GM12878 (cell line): ENCODE data around the gene SOS1.

ENCODE experiments used
- EZH2 ChIP-seq: IDR thresholded peaks from 2 replicates; pipeline ENCODE4 v1.6.1; 2012; ENCODE audit warnings: low read depth, mild to moderate bottlenecking, control low read depth, inconsistent platforms, low read length, borderline replicate concordance; ENCODE audit not compliant: control insufficient read depth
- HDAC2 ChIP-seq: fragments of 200-600 bp; sonication (generic); IDR thresholded peaks from 2 replicates; pipeline ENCODE4 v1.6.1; 2017
- NR2F1 ChIP-seq: fragments of 450-650 bp; conservative IDR thresholded peaks from 2 replicates; pipeline ENCODE4 v1.6.1; 2017; ENCODE audit warnings: mild to moderate bottlenecking
- POLR2A ChIP-seq: IDR thresholded peaks from 2 replicates; pipeline ENCODE4 v1.6.1; 2011; ENCODE audit warnings: low read depth, mild to moderate bottlenecking, low read length
- POLR2AphosphoS5 ChIP-seq: IDR thresholded peaks from 2 replicates; pipeline ENCODE4 v1.6.1; 2011; ENCODE audit warnings: mild to moderate bottlenecking, low read length, inconsistent platforms
- RAD21 ChIP-seq: IDR thresholded peaks from 2 replicates; pipeline ENCODE4 v1.6.1; 2011; ENCODE audit warnings: mild to moderate bottlenecking, low read depth, low read length, moderate library complexity; ENCODE audit not compliant: insufficient read depth
- TF ChIP-seq, protein P1 (sequence below), 3 experiments: IDR thresholded peaks in 2 of 3; conservative IDR thresholded peaks in 1 of 3; 2 replicates each; pipeline ENCODE4 v1.5.1; 2011; ENCODE audit warnings: low read depth in 3 of 3, low read length in 3 of 3, mild to moderate bottlenecking in 3 of 3, control low read depth in 2 of 3, moderate library complexity in 2 of 3, inconsistent platforms in 1 of 3, mixed read lengths in 1 of 3; ENCODE audit not compliant: control insufficient read depth in 2 of 3, insufficient read depth in 1 of 3; ENCODE audit errors: extremely low read depth in 1 of 3
- TF ChIP-seq, protein P2 (sequence below): IDR thresholded peaks from 2 replicates; pipeline ENCODE4 v1.6.1; 2012; ENCODE audit warnings: low read depth, low read length, improper control_type of control experiment

DNA sequence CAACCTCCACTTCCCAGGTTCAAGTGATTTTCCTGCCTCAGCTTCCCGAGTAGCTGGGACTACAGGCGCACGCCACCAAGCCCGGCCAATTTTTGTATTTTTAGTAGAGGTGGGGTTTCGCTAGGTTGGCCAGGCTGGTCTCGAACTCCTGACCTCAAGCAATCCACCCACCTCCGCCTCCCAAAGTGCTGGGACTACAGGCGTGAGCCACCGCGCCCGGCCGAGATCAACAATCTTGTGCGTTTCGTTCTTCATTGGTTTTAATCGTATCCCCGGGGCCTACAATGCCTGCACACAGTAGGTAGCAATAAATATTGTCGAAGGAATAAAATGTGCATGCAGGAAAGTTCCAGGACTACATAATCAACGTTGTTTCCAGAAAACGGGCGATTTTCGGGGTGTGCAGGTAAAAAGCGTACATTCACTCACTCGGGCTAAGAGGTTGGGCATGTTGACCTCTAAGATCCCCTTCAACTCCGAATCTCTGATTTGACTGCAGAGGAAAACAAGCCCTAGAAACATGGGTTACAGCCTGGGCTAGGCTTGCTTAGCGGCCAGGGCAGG is 2.7 kb upstream of the SOS1 start:
- TF ChIP-seq, protein P1, sequence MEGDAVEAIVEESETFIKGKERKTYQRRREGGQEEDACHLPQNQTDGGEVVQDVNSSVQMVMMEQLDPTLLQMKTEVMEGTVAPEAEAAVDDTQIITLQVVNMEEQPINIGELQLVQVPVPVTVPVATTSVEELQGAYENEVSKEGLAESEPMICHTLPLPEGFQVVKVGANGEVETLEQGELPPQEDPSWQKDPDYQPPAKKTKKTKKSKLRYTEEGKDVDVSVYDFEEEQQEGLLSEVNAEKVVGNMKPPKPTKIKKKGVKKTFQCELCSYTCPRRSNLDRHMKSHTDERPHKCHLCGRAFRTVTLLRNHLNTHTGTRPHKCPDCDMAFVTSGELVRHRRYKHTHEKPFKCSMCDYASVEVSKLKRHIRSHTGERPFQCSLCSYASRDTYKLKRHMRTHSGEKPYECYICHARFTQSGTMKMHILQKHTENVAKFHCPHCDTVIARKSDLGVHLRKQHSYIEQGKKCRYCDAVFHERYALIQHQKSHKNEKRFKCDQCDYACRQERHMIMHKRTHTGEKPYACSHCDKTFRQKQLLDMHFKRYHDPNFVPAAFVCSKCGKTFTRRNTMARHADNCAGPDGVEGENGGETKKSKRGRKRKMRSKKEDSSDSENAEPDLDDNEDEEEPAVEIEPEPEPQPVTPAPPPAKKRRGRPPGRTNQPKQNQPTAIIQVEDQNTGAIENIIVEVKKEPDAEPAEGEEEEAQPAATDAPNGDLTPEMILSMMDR (IDR thresholded peaks at IDR 0.05 in 2 of 3, conservative IDR thresholded peaks at IDR 0.05 in 1 of 3; ENCODE audit: control insufficient read depth in 2 of 3, extremely low read depth in 1 of 3, insufficient read depth in 1 of 3, low read depth in 3 of 3, low read length in 3 of 3), result no peak
- no peak for TF ChIP-seq POLR2AphosphoS5
- no peak for TF ChIP-seq POLR2A
- TF ChIP-seq, protein P2, sequence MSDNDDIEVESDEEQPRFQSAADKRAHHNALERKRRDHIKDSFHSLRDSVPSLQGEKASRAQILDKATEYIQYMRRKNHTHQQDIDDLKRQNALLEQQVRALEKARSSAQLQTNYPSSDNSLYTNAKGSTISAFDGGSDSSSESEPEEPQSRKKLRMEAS, result no peak
- no peak for TF ChIP-seq RAD21
- TF ChIP-seq HDAC2, result no peak
- TF ChIP-seq EZH2, result no peak
- TF ChIP-seq NR2F1, result no peak
